HepG2 (cell line): Measurements from ENCODE around the gene CD244. TPM values are rescaled to one million over a fixed set of nuclear protein-coding genes. Genes with fewer than 3 reads are reported as not detected.

ENCODE experiments used
- ARID2 ChIP-seq: sonication (generic); formaldehyde crosslinking; IDR thresholded peaks from 2 replicates; pipeline ENCODE4 v1.8.1; 2022; ENCODE audit warnings: mild to moderate bottlenecking, missing genetic modification reagents, borderline replicate concordance
- KAT2B ChIP-seq: fragments of 150-350 bp; IDR thresholded peaks from 2 replicates; pipeline ENCODE4 v1.6.1; 2014; ENCODE audit warnings: low read depth, low read length, borderline replicate concordance
- KAT7 ChIP-seq: IDR thresholded peaks from 2 replicates; pipeline ENCODE4 v1.6.1; 2018; ENCODE audit warnings: borderline replicate concordance, missing compliant biosample characterization
- polyA plus RNA-seq, 8 experiments: library from polyadenylated mRNA; depleted of rRNA in 3 of 8; stranded (reverse) in 7 of 8; unstranded in 1 of 8; fragments of >200 nt; fragmentation: Illumina TruSeq in 4 of 8; extraction: Trizol in 4 of 8; gene quantifications; 2 replicates each; pipeline versions ENCODE4 v1.2.1 to v1.2.3, GENCODE V29; 2011 to 2016; ENCODE audit warnings: low read depth in 4 of 8, missing spikeins in 1 of 8, mixed read lengths in 1 of 8; ENCODE audit not compliant: insufficient read depth in 1 of 8
- total RNA-seq, 5 experiments: library from RNA; depleted of rRNA; stranded (reverse); fragments of >200 nt; fragmentation: Illumina TruSeq; extraction: Trizol; gene quantifications; 2 replicates each; pipeline ENCODE4 v1.2.3, GENCODE V29; 2016; ENCODE audit warnings: low read depth in 1 of 5
- TF ChIP-seq, protein P1 (sequence below): sonication (generic); formaldehyde crosslinking; IDR thresholded peaks from 2 replicates; pipeline ENCODE4 v1.4.0; 2020; ENCODE audit warnings: mild to moderate bottlenecking, missing genetic modification reagents, borderline replicate concordance
- TF ChIP-seq, protein P2 (sequence below): sonication (generic); formaldehyde crosslinking; IDR thresholded peaks from 2 replicates; pipeline ENCODE4 v1.5.0; 2020; ENCODE audit warnings: mild to moderate bottlenecking, missing genetic modification reagents, borderline replicate concordance
- TF ChIP-seq, protein P3 (sequence below): sonication (generic); formaldehyde crosslinking; IDR thresholded peaks from 2 replicates; pipeline ENCODE4 v1.4.0; 2020; ENCODE audit warnings: missing genetic modification reagents

Gene CD244
- total and polyA plus RNA-seq, 2 of the 13 experiments (the other 11 are each of a cell fraction or from before 2014, with no cell fraction given): 0.09 TPM; not detected in 1

DNA sequence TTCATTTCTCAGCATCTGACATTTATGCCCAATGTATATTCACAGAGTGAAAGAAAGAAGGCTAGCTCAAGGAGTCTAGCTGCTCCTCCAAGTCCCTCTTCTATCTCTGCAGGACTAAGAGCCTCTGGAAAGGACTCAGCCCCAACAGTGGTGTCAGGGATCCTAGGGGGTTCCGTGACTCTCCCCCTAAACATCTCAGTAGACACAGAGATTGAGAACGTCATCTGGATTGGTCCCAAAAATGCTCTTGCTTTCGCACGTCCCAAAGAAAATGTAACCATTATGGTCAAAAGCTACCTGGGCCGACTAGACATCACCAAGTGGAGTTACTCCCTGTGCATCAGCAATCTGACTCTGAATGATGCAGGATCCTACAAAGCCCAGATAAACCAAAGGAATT, 63.0 kb downstream of the CD244 start (continued):
- TF ChIP-seq, protein P1, sequence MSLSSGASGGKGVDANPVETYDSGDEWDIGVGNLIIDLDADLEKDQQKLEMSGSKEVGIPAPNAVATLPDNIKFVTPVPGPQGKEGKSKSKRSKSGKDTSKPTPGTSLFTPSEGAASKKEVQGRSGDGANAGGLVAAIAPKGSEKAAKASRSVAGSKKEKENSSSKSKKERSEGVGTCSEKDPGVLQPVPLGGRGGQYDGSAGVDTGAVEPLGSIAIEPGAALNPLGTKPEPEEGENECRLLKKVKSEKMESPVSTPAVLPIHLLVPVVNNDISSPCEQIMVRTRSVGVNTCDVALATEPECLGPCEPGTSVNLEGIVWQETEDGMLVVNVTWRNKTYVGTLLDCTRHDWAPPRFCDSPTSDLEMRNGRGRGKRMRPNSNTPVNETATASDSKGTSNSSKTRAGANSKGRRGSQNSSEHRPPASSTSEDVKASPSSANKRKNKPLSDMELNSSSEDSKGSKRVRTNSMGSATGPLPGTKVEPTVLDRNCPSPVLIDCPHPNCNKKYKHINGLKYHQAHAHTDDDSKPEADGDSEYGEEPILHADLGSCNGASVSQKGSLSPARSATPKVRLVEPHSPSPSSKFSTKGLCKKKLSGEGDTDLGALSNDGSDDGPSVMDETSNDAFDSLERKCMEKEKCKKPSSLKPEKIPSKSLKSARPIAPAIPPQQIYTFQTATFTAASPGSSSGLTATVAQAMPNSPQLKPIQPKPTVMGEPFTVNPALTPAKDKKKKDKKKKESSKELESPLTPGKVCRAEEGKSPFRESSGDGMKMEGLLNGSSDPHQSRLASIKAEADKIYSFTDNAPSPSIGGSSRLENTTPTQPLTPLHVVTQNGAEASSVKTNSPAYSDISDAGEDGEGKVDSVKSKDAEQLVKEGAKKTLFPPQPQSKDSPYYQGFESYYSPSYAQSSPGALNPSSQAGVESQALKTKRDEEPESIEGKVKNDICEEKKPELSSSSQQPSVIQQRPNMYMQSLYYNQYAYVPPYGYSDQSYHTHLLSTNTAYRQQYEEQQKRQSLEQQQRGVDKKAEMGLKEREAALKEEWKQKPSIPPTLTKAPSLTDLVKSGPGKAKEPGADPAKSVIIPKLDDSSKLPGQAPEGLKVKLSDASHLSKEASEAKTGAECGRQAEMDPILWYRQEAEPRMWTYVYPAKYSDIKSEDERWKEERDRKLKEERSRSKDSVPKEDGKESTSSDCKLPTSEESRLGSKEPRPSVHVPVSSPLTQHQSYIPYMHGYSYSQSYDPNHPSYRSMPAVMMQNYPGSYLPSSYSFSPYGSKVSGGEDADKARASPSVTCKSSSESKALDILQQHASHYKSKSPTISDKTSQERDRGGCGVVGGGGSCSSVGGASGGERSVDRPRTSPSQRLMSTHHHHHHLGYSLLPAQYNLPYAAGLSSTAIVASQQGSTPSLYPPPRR (CRISPR knock-in tag): no peak
- TF ChIP-seq KAT7 (CRISPR knock-in tag) (no peak), KAT2B (no peak), ARID2 (CRISPR knock-in tag) (no peak)
- TF ChIP-seq, protein P2, sequence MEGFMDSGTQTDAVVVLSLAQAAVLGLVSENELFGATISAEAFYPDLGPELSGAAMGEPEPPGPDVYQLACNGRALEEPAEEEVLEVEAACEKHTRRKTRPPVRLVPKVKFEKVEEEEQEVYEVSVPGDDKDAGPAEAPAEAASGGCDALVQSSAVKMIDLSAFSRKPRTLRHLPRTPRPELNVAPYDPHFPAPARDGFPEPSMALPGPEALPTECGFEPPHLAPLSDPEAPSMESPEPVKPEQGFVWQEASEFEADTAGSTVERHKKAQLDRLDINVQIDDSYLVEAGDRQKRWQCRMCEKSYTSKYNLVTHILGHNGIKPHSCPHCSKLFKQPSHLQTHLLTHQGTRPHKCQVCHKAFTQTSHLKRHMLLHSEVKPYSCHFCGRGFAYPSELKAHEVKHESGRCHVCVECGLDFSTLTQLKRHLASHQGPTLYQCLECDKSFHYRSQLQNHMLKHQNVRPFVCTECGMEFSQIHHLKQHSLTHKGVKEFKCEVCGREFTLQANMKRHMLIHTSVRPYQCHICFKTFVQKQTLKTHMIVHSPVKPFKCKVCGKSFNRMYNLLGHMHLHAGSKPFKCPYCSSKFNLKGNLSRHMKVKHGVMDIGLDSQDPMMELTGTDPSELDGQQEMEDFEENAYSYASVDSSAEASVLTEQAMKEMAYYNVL (CRISPR knock-in tag): no peak
- TF ChIP-seq, protein P3, sequence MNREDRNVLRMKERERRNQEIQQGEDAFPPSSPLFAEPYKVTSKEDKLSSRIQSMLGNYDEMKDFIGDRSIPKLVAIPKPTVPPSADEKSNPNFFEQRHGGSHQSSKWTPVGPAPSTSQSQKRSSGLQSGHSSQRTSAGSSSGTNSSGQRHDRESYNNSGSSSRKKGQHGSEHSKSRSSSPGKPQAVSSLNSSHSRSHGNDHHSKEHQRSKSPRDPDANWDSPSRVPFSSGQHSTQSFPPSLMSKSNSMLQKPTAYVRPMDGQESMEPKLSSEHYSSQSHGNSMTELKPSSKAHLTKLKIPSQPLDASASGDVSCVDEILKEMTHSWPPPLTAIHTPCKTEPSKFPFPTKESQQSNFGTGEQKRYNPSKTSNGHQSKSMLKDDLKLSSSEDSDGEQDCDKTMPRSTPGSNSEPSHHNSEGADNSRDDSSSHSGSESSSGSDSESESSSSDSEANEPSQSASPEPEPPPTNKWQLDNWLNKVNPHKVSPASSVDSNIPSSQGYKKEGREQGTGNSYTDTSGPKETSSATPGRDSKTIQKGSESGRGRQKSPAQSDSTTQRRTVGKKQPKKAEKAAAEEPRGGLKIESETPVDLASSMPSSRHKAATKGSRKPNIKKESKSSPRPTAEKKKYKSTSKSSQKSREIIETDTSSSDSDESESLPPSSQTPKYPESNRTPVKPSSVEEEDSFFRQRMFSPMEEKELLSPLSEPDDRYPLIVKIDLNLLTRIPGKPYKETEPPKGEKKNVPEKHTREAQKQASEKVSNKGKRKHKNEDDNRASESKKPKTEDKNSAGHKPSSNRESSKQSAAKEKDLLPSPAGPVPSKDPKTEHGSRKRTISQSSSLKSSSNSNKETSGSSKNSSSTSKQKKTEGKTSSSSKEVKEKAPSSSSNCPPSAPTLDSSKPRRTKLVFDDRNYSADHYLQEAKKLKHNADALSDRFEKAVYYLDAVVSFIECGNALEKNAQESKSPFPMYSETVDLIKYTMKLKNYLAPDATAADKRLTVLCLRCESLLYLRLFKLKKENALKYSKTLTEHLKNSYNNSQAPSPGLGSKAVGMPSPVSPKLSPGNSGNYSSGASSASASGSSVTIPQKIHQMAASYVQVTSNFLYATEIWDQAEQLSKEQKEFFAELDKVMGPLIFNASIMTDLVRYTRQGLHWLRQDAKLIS: no peak
